Nephron (organoid): Measurements from ENCODE around the gene XRCC1.
A peak's percentile ranks its signal among the peaks of the same experiment; 100 is the strongest.
"Not testable (repeated sequence)": the region's sequence is repeated elsewhere in the genome, so short reads cannot be mapped to it uniquely, and the experiment has no call there.

Experiments used
- H3K27ac Mint-ChIP-seq, 3 experiments: 2 replicates each; pipeline ENCODE4 v1.8.0; 2020; ENCODE audit warnings: mixed read lengths in 3 of 3, mild to moderate bottlenecking in 2 of 3, moderate library complexity in 1 of 3
- H3K27me3 Mint-ChIP-seq: 2 replicates; pipeline ENCODE4 v1.8.0; 2021; ENCODE audit warnings: low read depth, mild to moderate bottlenecking, moderate library complexity, mixed read lengths
- H3K36me3 Mint-ChIP-seq: 2 replicates; pipeline ENCODE4 v1.8.0; 2020; ENCODE audit warnings: low read depth, mixed read lengths
- H3K4me1 Mint-ChIP-seq: 2 replicates; pipeline ENCODE4 v1.8.0; 2020; ENCODE audit warnings: mixed read lengths
- H3K4me3 Mint-ChIP-seq, 3 experiments: 2 replicates each; pipeline ENCODE4 v1.8.0; 2020; ENCODE audit warnings: mild to moderate bottlenecking in 3 of 3, mixed read lengths in 3 of 3, moderate library complexity in 2 of 3
- H3K9me3 Mint-ChIP-seq: 2 replicates; pipeline ENCODE4 v1.8.0; 2020; ENCODE audit warnings: mixed read lengths
- CTCF ChIP-seq, 3 experiments: fragments of 200-600 bp; sonication (generic); IDR thresholded peaks; one replicate each; pipeline ENCODE4 v1.5.0; 2021; ENCODE audit warnings: antibody characterized with exemption in 3 of 3; ENCODE audit not compliant: unreplicated experiment in 3 of 3

Gene XRCC1

GRCh38 chr19:43592800-43593350 lies 17.5 kb upstream of the XRCC1 start:
- peak overlapping the region in 2 of 3 experiments; percentile 81 to 83 for H3K27ac Mint-ChIP-seq
- no peak for TF ChIP-seq CTCF (IDR thresholded peaks at IDR 0.05; ENCODE audit: unreplicated experiment in 3 of 3)
- H3K36me3 Mint-ChIP-seq = peaks cover 40% of the 10 kb centered on the region
- no peaks in the 10 kb centered on the region for H3K27me3 Mint-ChIP-seq
- peaks cover 36% of the 10 kb centered on the region for H3K4me1 Mint-ChIP-seq
- H3K4me3 Mint-ChIP-seq = peak overlapping the region; percentile 87 to 96 (median 87)
- no peaks in the 10 kb centered on the region for H3K9me3 Mint-ChIP-seq

- no peaks in the 10 kb centered on the region for H3K9me3 Mint-ChIP-seq
- peaks cover 37% of the 10 kb centered on the region for H3K36me3 Mint-ChIP-seq
- H3K27ac Mint-ChIP-seq = no peak overlapping the region
- peaks cover 29% of the 10 kb centered on the region for H3K4me1 Mint-ChIP-seq
- no peak for TF ChIP-seq CTCF (IDR thresholded peaks at IDR 0.05; ENCODE audit: unreplicated experiment in 3 of 3)
- H3K27me3 Mint-ChIP-seq = no peaks in the 10 kb centered on the region
- no peak overlapping the region for H3K4me3 Mint-ChIP-seq
Observed at GRCh38 chr19:43591904-43592772, 16.8 kb upstream of the XRCC1 start.

GRCh38 chr19:43589678-43590077 lies 14.4 kb upstream of the XRCC1 start:
- peaks cover 15% of the 10 kb centered on the region for H3K4me1 Mint-ChIP-seq

GRCh38 chr19:43589277-43589676 lies 13.9 kb upstream of the XRCC1 start:
- no peak overlapping the region for H3K4me3 Mint-ChIP-seq

More at GRCh38 chr19:43589678-43590077, 14.4 kb upstream of the XRCC1 start:
- no peaks in the 10 kb centered on the region for H3K27me3 Mint-ChIP-seq
- H3K27ac Mint-ChIP-seq = no peak overlapping the region
- H3K36me3 Mint-ChIP-seq = peaks cover 53% of the 10 kb centered on the region
- H3K9me3 Mint-ChIP-seq = no peaks in the 10 kb centered on the region
- no peak for TF ChIP-seq CTCF (IDR thresholded peaks at IDR 0.05; ENCODE audit: unreplicated experiment in 3 of 3)
- H3K4me3 Mint-ChIP-seq = peak overlapping the region in 2 of 3 experiments; percentile 7 to 26

GRCh38 chr19:43587029-43587428 lies 11.7 kb upstream of the XRCC1 start:
- not testable (repeated sequence) for H3K4me3 Mint-ChIP-seq, H3K27me3 Mint-ChIP-seq, H3K9me3 Mint-ChIP-seq, H3K27ac Mint-ChIP-seq, H3K4me1 Mint-ChIP-seq
- peaks cover 45% of the 10 kb centered on the region for H3K36me3 Mint-ChIP-seq

More at GRCh38 chr19:43589277-43589676, 13.9 kb upstream of the XRCC1 start:
- peak overlapping the region in 1 of 3 experiments; percentile 26 for H3K27ac Mint-ChIP-seq
- no peaks in the 10 kb centered on the region for H3K27me3 Mint-ChIP-seq
- TF ChIP-seq CTCF (IDR thresholded peaks at IDR 0.05; ENCODE audit: unreplicated experiment in 3 of 3) = no peak
- H3K9me3 Mint-ChIP-seq = no peaks in the 10 kb centered on the region
- peaks cover 15% of the 10 kb centered on the region for H3K4me1 Mint-ChIP-seq
- H3K36me3 Mint-ChIP-seq = peaks cover 56% of the 10 kb centered on the region

GRCh38 chr19:43586346-43586745 lies 11.0 kb upstream of the XRCC1 start:
- no peak overlapping the region for H3K4me3 Mint-ChIP-seq
- no peaks in the 10 kb centered on the region for H3K27me3 Mint-ChIP-seq
- no peaks in the 10 kb centered on the region for H3K9me3 Mint-ChIP-seq
- H3K27ac Mint-ChIP-seq = peak overlapping the region in 1 of 3 experiments; percentile 13
- no peak for TF ChIP-seq CTCF (IDR thresholded peaks at IDR 0.05; ENCODE audit: unreplicated experiment in 3 of 3)
- peaks cover 45% of the 10 kb centered on the region for H3K36me3 Mint-ChIP-seq
- peaks cover 13% of the 10 kb centered on the region for H3K4me1 Mint-ChIP-seq
